HG03108 (cell line): Measurements from ENCODE around the gene GLI2.

Experiments
- ATAC-seq: cut with Tn5 transposase; IDR thresholded peaks from one replicate; pipeline ENCODE4 v1.9.1; 2021; ENCODE audit warnings: moderate library complexity; ENCODE audit not compliant: unreplicated experiment

GLI2 gene

GRCh38 chr2:120711694-120712093 is 24.0 kb upstream of the GLI2 start:
- ATAC-seq, result no peak

- ATAC-seq, result no peak
Observed at GRCh38 chr2:120712180-120712681, 23.4 kb upstream of the GLI2 start.

GRCh38 chr2:120715353-120715752 is 20.3 kb upstream of the GLI2 start:
- no peak for ATAC-seq

GRCh38 chr2:120715941-120716340 is 19.7 kb upstream of the GLI2 start:
- ATAC-seq, result no peak

- ATAC-seq, result no peak
Observed at GRCh38 chr2:120716641-120717585, 18.8 kb upstream of the GLI2 start.

- no peak for ATAC-seq
Observed at GRCh38 chr2:120719491-120719890, 16.2 kb upstream of the GLI2 start.

GRCh38 chr2:120720231-120720630 is 15.4 kb upstream of the GLI2 start:
- ATAC-seq, result no peak

GRCh38 chr2:120720746-120721375 is 14.8 kb upstream of the GLI2 start:
- no peak for ATAC-seq

GRCh38 chr2:120722246-120722567 is 13.5 kb upstream of the GLI2 start:
- no peak for ATAC-seq

- no peak for ATAC-seq
Observed at GRCh38 chr2:120722568-120723421, 12.9 kb upstream of the GLI2 start.

- no peak for ATAC-seq
Observed at GRCh38 chr2:120726245-120726644, 9.4 kb upstream of the GLI2 start.

- ATAC-seq, result no peak
Observed at GRCh38 chr2:120729406-120730399, 6.0 kb upstream of the GLI2 start.

GRCh38 chr2:120731175-120731574 is 4.5 kb upstream of the GLI2 start:
- no peak for ATAC-seq

GRCh38 chr2:120732506-120733237 is 3.0 kb upstream of the GLI2 start:
- no peak for ATAC-seq

GRCh38 chr2:120733238-120733932 is 2.3 kb upstream of the GLI2 start:
- no peak for ATAC-seq

- ATAC-seq, result no peak
Observed at GRCh38 chr2:120734930-120735651, 577 bp upstream of the GLI2 start.

GRCh38 chr2:120736202-120736623 is 545 bp downstream of the GLI2 start:
- ATAC-seq, result no peak
